Measurements from ENCODE around the gene FBXO36. TPM values are rescaled to one million over a fixed set of nuclear protein-coding genes. Genes with fewer than 3 reads are reported as not detected.
A peak's percentile ranks its signal among the peaks of the same experiment; 100 is the strongest.

Gene FBXO36
- total and polyA plus RNA-seq, 2 of the 13 experiments (the other 11 are each of a cell fraction or from before 2014, with no cell fraction given), result 2.8 TPM

GRCh38 chr2:229921101-229921891 lies 1.0 kb upstream of the FBXO36 start (continued):
- TF ChIP-seq ZNF646 (CRISPR knock-in tag; IDR thresholded peaks at IDR 0.05) (no peak), KIAA2018 (CRISPR knock-in tag; IDR thresholded peaks at IDR 0.05; ENCODE audit: borderline replicate concordance) (no peak), SSRP1 (CRISPR knock-in tag; IDR thresholded peaks at IDR 0.05) (no peak), E2F5 (CRISPR knock-in tag; conservative IDR thresholded peaks at IDR 0.05) (no peak), REL (CRISPR knock-in tag; conservative IDR thresholded peaks at IDR 0.05) (no peak), CERS6 (CRISPR knock-in tag; IDR thresholded peaks at IDR 0.05) (no peak), ARID3A (IDR thresholded peaks at IDR 0.05; ENCODE audit: low read depth, low read length) (0 out of 2 replicates have a peak, but pooled peaks have one; percentile 0)

All from HepG2 (cell line).